Daoy (cell line): ENCODE results near the gene PIGBOS1. TPM values are rescaled to one million over a fixed set of nuclear protein-coding genes. Genes with fewer than 3 reads are reported as not detected.
A peak's percentile ranks its signal among the peaks of the same experiment; 100 is the strongest.

ENCODE experiments used
- DNase-seq: peaks from one replicate; pipeline ENCODE4 v3.0.0-alpha.2; 2015; ENCODE audit warnings: low read depth
- total RNA-seq: library from RNA; depleted of rRNA; stranded (reverse); fragments of >200 nt; shearing (Covaris generic); gene quantifications from 2 replicates; pipeline ENCODE4 v1.2.3, GENCODE V29; 2014; rRNA removed

Gene PIGBOS1
- total RNA-seq, 1 experiment from 2014 or later, result 25.9 TPM

GRCh38 chr15:55267401-55268175, 51.3 kb downstream of the PIGBOS1 start:
- peak; percentile 14 for DNase-seq

Other genes with a start within 250 kb of the PIGBOS1 start
- 146 and 195 TPM in 2 replicates for gene RSL24D1, start 122.2 kb downstream of the PIGBOS1 start, total RNA-seq
- 6.5 and 9.7 TPM in 2 replicates for gene RAB27A, start 29.3 kb downstream of the PIGBOS1 start, total RNA-seq
- gene PIGB, start 99 bp upstream of the PIGBOS1 start, total RNA-seq, result 14.2 and 15.0 TPM in 2 replicates
- 28.3 and 28.9 TPM in 2 replicates for gene CCPG1, start 89.2 kb upstream of the PIGBOS1 start, total RNA-seq
- gene PIERCE2, start 89.4 kb upstream of the PIGBOS1 start, total RNA-seq, result 0.11 and 1.3 TPM in 2 replicates
- 5.5 and 19.0 TPM in 2 replicates for gene DNAAF4, start 189.1 kb upstream of the PIGBOS1 start, total RNA-seq